ENCODE data around the gene JAM3. TPM values are rescaled to one million over a fixed set of nuclear protein-coding genes. Genes with fewer than 3 reads are reported as not detected.

The JAM3 gene
- total and polyA plus RNA-seq, 2 donors (not counting 1 experiment from before 2014, with no cell fraction given) = 44.1 to 85.7 TPM

DNA sequence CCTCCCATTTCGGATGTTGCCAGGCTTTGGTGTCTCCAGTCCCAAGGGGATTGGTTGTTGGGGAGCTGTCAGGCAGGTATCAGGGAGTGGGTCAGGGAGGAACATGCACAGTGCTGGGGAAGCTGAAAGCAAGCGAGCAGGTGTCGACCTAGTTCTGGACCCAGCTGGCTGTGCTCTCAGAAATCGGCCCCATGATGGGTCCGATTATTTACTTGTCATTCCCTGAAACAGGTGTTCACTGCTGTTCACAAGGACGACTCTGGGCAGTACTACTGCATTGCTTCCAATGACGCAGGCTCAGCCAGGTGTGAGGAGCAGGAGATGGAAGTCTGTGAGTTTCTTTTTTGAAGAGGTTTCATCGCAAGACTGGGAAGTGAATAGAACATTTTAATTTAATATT lies 76.8 kb downstream of the JAM3 start:
- no peaks in the 10 kb centered on the region for H3K4me1 ChIP-seq (ENCODE audit: control insufficient read depth, extremely low read depth, insufficient read depth, low read length)
- H4K20me1 ChIP-seq (ENCODE audit: control insufficient read depth, extremely low read depth, insufficient read depth, low read length) = no peaks in the 10 kb centered on the region
- no peaks in the 10 kb centered on the region for H3K27me3 ChIP-seq (ENCODE audit: control insufficient read depth, insufficient read depth, low read length)
- H3K27ac ChIP-seq (ENCODE audit: insufficient read depth, low read length) = no peak overlapping the region
- H3K4me3 ChIP-seq (replicated peaks in 1 of 4; ENCODE audit: control extremely low read depth in 1 of 4, insufficient read depth in 1 of 4, low read depth in 3 of 4, low read length in 4 of 4) = no peak overlapping the region
- H3K9ac ChIP-seq (ENCODE audit: insufficient read depth, low read length) = no peak overlapping the region
- peaks cover 5% of the 10 kb centered on the region for H3K36me3 ChIP-seq (ENCODE audit: control insufficient read depth, insufficient read depth, low read length)
- H3K79me2 ChIP-seq (ENCODE audit: control insufficient read depth, insufficient read depth, low read length) = no peaks in the 10 kb centered on the region
- no peaks in the 10 kb centered on the region for H3K9me3 ChIP-seq (ENCODE audit: control insufficient read depth, insufficient read depth, low read depth, low read length)
- no peak for TF ChIP-seq EZH2 (IDR thresholded peaks at IDR 0.05; ENCODE audit: low read length, missing control alignments)
- TF ChIP-seq, protein P1, sequence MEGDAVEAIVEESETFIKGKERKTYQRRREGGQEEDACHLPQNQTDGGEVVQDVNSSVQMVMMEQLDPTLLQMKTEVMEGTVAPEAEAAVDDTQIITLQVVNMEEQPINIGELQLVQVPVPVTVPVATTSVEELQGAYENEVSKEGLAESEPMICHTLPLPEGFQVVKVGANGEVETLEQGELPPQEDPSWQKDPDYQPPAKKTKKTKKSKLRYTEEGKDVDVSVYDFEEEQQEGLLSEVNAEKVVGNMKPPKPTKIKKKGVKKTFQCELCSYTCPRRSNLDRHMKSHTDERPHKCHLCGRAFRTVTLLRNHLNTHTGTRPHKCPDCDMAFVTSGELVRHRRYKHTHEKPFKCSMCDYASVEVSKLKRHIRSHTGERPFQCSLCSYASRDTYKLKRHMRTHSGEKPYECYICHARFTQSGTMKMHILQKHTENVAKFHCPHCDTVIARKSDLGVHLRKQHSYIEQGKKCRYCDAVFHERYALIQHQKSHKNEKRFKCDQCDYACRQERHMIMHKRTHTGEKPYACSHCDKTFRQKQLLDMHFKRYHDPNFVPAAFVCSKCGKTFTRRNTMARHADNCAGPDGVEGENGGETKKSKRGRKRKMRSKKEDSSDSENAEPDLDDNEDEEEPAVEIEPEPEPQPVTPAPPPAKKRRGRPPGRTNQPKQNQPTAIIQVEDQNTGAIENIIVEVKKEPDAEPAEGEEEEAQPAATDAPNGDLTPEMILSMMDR (conservative IDR thresholded peaks at IDR 0.05 in 1 of 2, IDR thresholded peaks at IDR 0.05 in 1 of 2; ENCODE audit: low read depth in 1 of 2, low read length in 2 of 2) = no peak
- no peak overlapping the region for H3K4me2 ChIP-seq (ENCODE audit: extremely low read depth, insufficient read depth, low read length)
- no peak overlapping the region for H2AFZ ChIP-seq (ENCODE audit: low read length)
- no peak for DNase-seq (ENCODE audit: low read depth in 2 of 2)

DNA sequence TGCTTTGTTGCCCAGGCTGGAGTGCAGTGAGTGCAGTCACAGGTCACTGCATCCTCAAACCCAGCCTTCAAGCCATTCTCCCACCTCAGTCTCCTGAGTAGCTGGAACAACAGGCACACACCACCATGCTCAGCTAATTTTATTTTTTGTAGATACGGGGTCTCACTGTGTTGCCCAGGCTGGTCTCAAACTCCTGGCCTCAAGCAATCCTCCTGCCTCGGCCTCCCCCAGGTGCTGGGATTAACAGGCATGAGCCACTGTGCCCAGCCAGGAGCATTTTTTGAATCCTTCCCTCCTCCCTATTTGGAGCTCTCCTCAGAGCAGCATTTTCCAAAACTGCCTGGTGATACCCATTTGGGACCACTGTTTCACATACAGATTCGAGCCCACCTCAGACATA lies 77.7 kb downstream of the JAM3 start:
- H3K4me3 ChIP-seq (replicated peaks in 1 of 4; ENCODE audit: control extremely low read depth in 1 of 4, insufficient read depth in 1 of 4, low read depth in 3 of 4, low read length in 4 of 4) = no peak overlapping the region
- no peak overlapping the region for H3K4me2 ChIP-seq (ENCODE audit: extremely low read depth, insufficient read depth, low read length)
- no peak for DNase-seq (ENCODE audit: low read depth in 2 of 2)
- peaks cover 5% of the 10 kb centered on the region for H3K36me3 ChIP-seq (ENCODE audit: control insufficient read depth, insufficient read depth, low read length)
- no peaks in the 10 kb centered on the region for H3K9me3 ChIP-seq (ENCODE audit: control insufficient read depth, insufficient read depth, low read depth, low read length)
- H3K27ac ChIP-seq (ENCODE audit: insufficient read depth, low read length) = no peak overlapping the region
- no peaks in the 10 kb centered on the region for H3K27me3 ChIP-seq (ENCODE audit: control insufficient read depth, insufficient read depth, low read length)
- H3K79me2 ChIP-seq (ENCODE audit: control insufficient read depth, insufficient read depth, low read length) = no peaks in the 10 kb centered on the region
- TF ChIP-seq EZH2 (IDR thresholded peaks at IDR 0.05; ENCODE audit: low read length, missing control alignments) = no peak
- TF ChIP-seq, protein P1 (conservative IDR thresholded peaks at IDR 0.05 in 1 of 2, IDR thresholded peaks at IDR 0.05 in 1 of 2; ENCODE audit: low read depth in 1 of 2, low read length in 2 of 2) = no peak
- no peak overlapping the region for H3K9ac ChIP-seq (ENCODE audit: insufficient read depth, low read length)
- H4K20me1 ChIP-seq (ENCODE audit: control insufficient read depth, extremely low read depth, insufficient read depth, low read length) = no peaks in the 10 kb centered on the region
- no peaks in the 10 kb centered on the region for H3K4me1 ChIP-seq (ENCODE audit: control insufficient read depth, extremely low read depth, insufficient read depth, low read length)
- H2AFZ ChIP-seq (ENCODE audit: low read length) = no peak overlapping the region

DNA sequence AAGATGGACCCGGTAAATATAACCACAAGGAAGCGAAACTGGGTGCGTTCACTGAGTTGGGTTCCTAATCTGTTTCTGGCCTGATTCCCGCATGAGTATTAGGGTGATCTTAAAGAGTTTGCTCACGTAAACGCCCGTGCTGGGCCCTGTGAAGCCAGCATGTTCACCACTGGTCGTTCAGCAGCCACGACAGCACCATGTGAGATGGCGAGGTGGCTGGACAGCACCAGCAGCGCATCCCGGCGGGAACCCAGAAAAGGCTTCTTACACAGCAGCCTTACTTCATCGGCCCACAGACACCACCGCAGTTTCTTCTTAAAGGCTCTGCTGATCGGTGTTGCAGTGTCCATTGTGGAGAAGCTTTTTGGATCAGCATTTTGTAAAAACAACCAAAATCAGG lies 80.5 kb downstream of the JAM3 start:
- Histone ChIP-seq H3K4me2 (ENCODE audit: extremely low read depth, insufficient read depth, low read length) (no peak overlapping the region), H3K4me1 (ENCODE audit: control insufficient read depth, extremely low read depth, insufficient read depth, low read length) (no peaks in the 10 kb centered on the region), H3K9me3 (ENCODE audit: control insufficient read depth, insufficient read depth, low read depth, low read length) (no peaks in the 10 kb centered on the region), H3K79me2 (ENCODE audit: control insufficient read depth, insufficient read depth, low read length) (no peaks in the 10 kb centered on the region), H3K36me3 (ENCODE audit: control insufficient read depth, insufficient read depth, low read length) (peaks cover 5% of the 10 kb centered on the region), H3K9ac (ENCODE audit: insufficient read depth, low read length) (no peak overlapping the region), H3K4me3 (replicated peaks in 1 of 4; ENCODE audit: control extremely low read depth in 1 of 4, insufficient read depth in 1 of 4, low read depth in 3 of 4, low read length in 4 of 4) (no peak overlapping the region), H4K20me1 (ENCODE audit: control insufficient read depth, extremely low read depth, insufficient read depth, low read length) (no peaks in the 10 kb centered on the region), H3K27ac (ENCODE audit: insufficient read depth, low read length) (no peak overlapping the region), H2AFZ (ENCODE audit: low read length) (no peak overlapping the region), H3K27me3 (ENCODE audit: control insufficient read depth, insufficient read depth, low read length) (no peaks in the 10 kb centered on the region)
- TF ChIP-seq EZH2 (IDR thresholded peaks at IDR 0.05; ENCODE audit: low read length, missing control alignments) = no peak
- TF ChIP-seq, protein P1 (conservative IDR thresholded peaks at IDR 0.05 in 1 of 2, IDR thresholded peaks at IDR 0.05 in 1 of 2; ENCODE audit: low read depth in 1 of 2, low read length in 2 of 2) = no peak
- DNase-seq (ENCODE audit: low read depth in 2 of 2) = no peak
